SK-N-SH treated with all-trans-retinoic acid at 6 μM for 48 hours (cell line): ENCODE data around the gene STK39.

ENCODE experiments used
- ATAC-seq: fragments of 200-7000 bp; cut with Tn5 transposase; 3 replicates; pipeline ENCODE4 v1.9.1; 2020; ENCODE audit warnings: mild to moderate bottlenecking, moderate library complexity
- ARNTL ChIP-seq: fragments of 450-650 bp; formaldehyde crosslinking; IDR thresholded peaks from 2 replicates; pipeline ENCODE4 v1.5.0; 2020; ENCODE audit warnings: low read depth, mild to moderate bottlenecking, moderate library complexity, borderline replicate concordance
- BACH2 ChIP-seq: fragments of 250-450 bp; sonication (Bioruptor Pico); IDR thresholded peaks from 2 replicates; pipeline ENCODE4 v1.9.0; 2021; ENCODE audit warnings: mild to moderate bottlenecking, borderline replicate concordance
- CREB5 ChIP-seq: fragments of 250-450 bp; sonication (Bioruptor Pico); IDR thresholded peaks from 2 replicates; pipeline ENCODE4 v1.5.1; 2020; ENCODE audit warnings: low read depth, mild to moderate bottlenecking, moderate library complexity
- CSDC2 ChIP-seq: fragments of 250-450 bp; sonication (Bioruptor Pico); IDR thresholded peaks from 2 replicates; pipeline ENCODE4 v1.5.0; 2020; ENCODE audit warnings: mild to moderate bottlenecking, moderate library complexity
- CSRNP3 ChIP-seq: fragments of 250-450 bp; sonication (Bioruptor Pico); IDR thresholded peaks from 2 replicates; pipeline ENCODE4 v1.5.1; 2021; ENCODE audit warnings: mild to moderate bottlenecking, moderate library complexity
- ESRRG ChIP-seq: fragments of 250-450 bp; sonication (Bioruptor Pico); IDR thresholded peaks from 2 replicates; pipeline ENCODE4 v1.6.1; 2021; ENCODE audit warnings: mild to moderate bottlenecking
- ISL1 ChIP-seq: fragments of 250-450 bp; sonication (Bioruptor Pico); IDR thresholded peaks from 2 replicates; pipeline ENCODE4 v2.1.2; 2022; ENCODE audit warnings: mild to moderate bottlenecking, moderate library complexity
- OSR1 ChIP-seq: fragments of 250-450 bp; sonication (Bioruptor Pico); IDR thresholded peaks from 2 replicates; pipeline ENCODE4 v1.8.0; 2022; ENCODE audit warnings: moderate library complexity, mild to moderate bottlenecking, inconsistent platforms
- PATZ1 ChIP-seq: fragments of 250-450 bp; sonication (Bioruptor Pico); IDR thresholded peaks from 2 replicates; pipeline ENCODE4 v1.8.0; 2020; ENCODE audit warnings: mild to moderate bottlenecking, moderate library complexity, borderline replicate concordance
- POU6F1 ChIP-seq: fragments of 250-450 bp; sonication (Bioruptor Pico); IDR thresholded peaks from 2 replicates; pipeline ENCODE4 v1.8.0; 2021; ENCODE audit warnings: low read depth, mild to moderate bottlenecking, moderate library complexity, borderline replicate concordance
- PPARA ChIP-seq: fragments of 250-450 bp; sonication (Bioruptor Pico); IDR thresholded peaks from 2 replicates; pipeline ENCODE4 v1.5.0; 2020; ENCODE audit warnings: mild to moderate bottlenecking, borderline replicate concordance
- RARB ChIP-seq: fragments of 250-450 bp; sonication (Bioruptor Pico); IDR thresholded peaks from 2 replicates; pipeline ENCODE4 v1.8.0; 2021; ENCODE audit warnings: mild to moderate bottlenecking, moderate library complexity
- SNAI2 ChIP-seq: fragments of 250-450 bp; sonication (Bioruptor Pico); IDR thresholded peaks from 2 replicates; pipeline ENCODE4 v1.5.0; 2020; ENCODE audit warnings: mild to moderate bottlenecking, moderate library complexity
- TCF4 ChIP-seq: fragments of 250-450 bp; sonication (Bioruptor Pico); IDR thresholded peaks from 2 replicates; pipeline ENCODE4 v1.8.0; 2021; ENCODE audit warnings: mild to moderate bottlenecking, moderate library complexity, borderline replicate concordance
- TOX ChIP-seq: fragments of 250-450 bp; sonication (Bioruptor Pico); IDR thresholded peaks from 2 replicates; pipeline ENCODE4 v1.8.0; 2021; ENCODE audit warnings: mild to moderate bottlenecking, moderate library complexity, borderline replicate concordance
- TSHZ2 ChIP-seq: fragments of 250-450 bp; sonication (Bioruptor Pico); IDR thresholded peaks from 2 replicates; pipeline ENCODE4 v1.5.0; 2020; ENCODE audit warnings: mild to moderate bottlenecking, moderate library complexity
- ZC3H10 ChIP-seq: fragments of 250-450 bp; sonication (Bioruptor Pico); IDR thresholded peaks from 2 replicates; pipeline ENCODE4 v1.5.1; 2021; ENCODE audit warnings: mild to moderate bottlenecking, moderate library complexity
- ZFP3 ChIP-seq: fragments of 250-450 bp; sonication (Bioruptor Pico); IDR thresholded peaks from 2 replicates; pipeline ENCODE4 v1.5.0; 2020; ENCODE audit warnings: mild to moderate bottlenecking, moderate library complexity
- ZFP30 ChIP-seq: fragments of 450-650 bp; formaldehyde crosslinking; IDR thresholded peaks from 2 replicates; pipeline ENCODE4 v1.5.0; 2022; ENCODE audit warnings: mild to moderate bottlenecking, moderate library complexity
- ZNF565 ChIP-seq: fragments of 450-650 bp; formaldehyde crosslinking; conservative IDR thresholded peaks from 2 replicates; pipeline ENCODE4 v1.5.0; 2020; ENCODE audit warnings: low read depth, mild to moderate bottlenecking, moderate library complexity
- ZNF70 ChIP-seq: fragments of 450-650 bp; formaldehyde crosslinking; IDR thresholded peaks from 2 replicates; pipeline ENCODE4 v1.5.0; 2020; ENCODE audit warnings: mild to moderate bottlenecking, moderate library complexity
- ZNF8 ChIP-seq: fragments of 450-650 bp; formaldehyde crosslinking; IDR thresholded peaks from 2 replicates; pipeline ENCODE4 v1.5.0; 2020; ENCODE audit warnings: mild to moderate bottlenecking, moderate library complexity

STK39 gene

GRCh38 chr2:168216351-168217005 is 30.9 kb downstream of the STK39 start:
- ATAC-seq, result peak; percentile 64
- 0 out of 2 replicates have a peak, but pooled peaks have one; percentile 45 for TF ChIP-seq ZC3H10 (CRISPR knock-in tag)
- TF ChIP-seq CSRNP3 (CRISPR knock-in tag), result no peak

GRCh38 chr2:168215813-168216212 is 31.6 kb downstream of the STK39 start:
- TF ChIP-seq ZFP30 (CRISPR knock-in tag) (no peak), ISL1 (CRISPR knock-in tag) (no peak), ZFP3 (CRISPR knock-in tag) (no peak), RARB (no peak), OSR1 (CRISPR knock-in tag) (no peak), TCF4 (CRISPR knock-in tag) (no peak), BACH2 (CRISPR knock-in tag) (no peak), SNAI2 (no peak), ZC3H10 (CRISPR knock-in tag) (no peak), ZNF565 (CRISPR knock-in tag) (no peak), PATZ1 (no peak), CREB5 (CRISPR knock-in tag) (no peak), ZNF8 (CRISPR knock-in tag) (no peak), ESRRG (CRISPR knock-in tag) (no peak)
- no peak for ATAC-seq

- ATAC-seq, result no peak
- no peak for TF ChIP-seq ZFP30 (CRISPR knock-in tag)
- no peak for TF ChIP-seq TCF4 (CRISPR knock-in tag)
- TF ChIP-seq PATZ1, result no peak
- no peak for TF ChIP-seq CREB5 (CRISPR knock-in tag)
- no peak for TF ChIP-seq TSHZ2
- no peak for TF ChIP-seq ISL1 (CRISPR knock-in tag)
- no peak for TF ChIP-seq ZC3H10 (CRISPR knock-in tag)
- no peak for TF ChIP-seq POU6F1 (CRISPR knock-in tag)
- TF ChIP-seq BACH2 (CRISPR knock-in tag), result no peak
- no peak for TF ChIP-seq CSDC2 (CRISPR knock-in tag)
- no peak for TF ChIP-seq OSR1 (CRISPR knock-in tag)
- no peak for TF ChIP-seq ARNTL (CRISPR knock-in tag)
- no peak for TF ChIP-seq TOX (CRISPR knock-in tag)
- no peak for TF ChIP-seq ZNF565 (CRISPR knock-in tag)
- TF ChIP-seq RARB, result no peak
- TF ChIP-seq ZFP3 (CRISPR knock-in tag), result no peak
- TF ChIP-seq PPARA (CRISPR knock-in tag), result no peak
- no peak for TF ChIP-seq ZNF70 (CRISPR knock-in tag)
- TF ChIP-seq, all 23 proteins: peak for 0
Observed at GRCh38 chr2:168212866-168213265, 34.5 kb downstream of the STK39 start.
